ENCODE data around the gene TMA7B. TPM values are rescaled to one million over a fixed set of nuclear protein-coding genes. Genes with fewer than 3 reads are reported as not detected.

TMA7B gene
- total RNA-seq, 6 experiments from 2014 or later: not detected

- H3K36me3 Mint-ChIP-seq (ENCODE audit: low read depth): no peaks in the 10 kb centered on the region
- H3K4me1 Mint-ChIP-seq (ENCODE audit: low read depth): no peaks in the 10 kb centered on the region
- H3K9me3 Mint-ChIP-seq: no peaks in the 10 kb centered on the region
Measured at GRCh38 chr22:39927544-39927943, 32.7 kb upstream of the TMA7B start.

GRCh38 chr22:39928536-39929520 is 31.4 kb upstream of the TMA7B start:
- Mint-ChIP-seq H3K4me3 (no peak overlapping the region), H3K27me3 (ENCODE audit: insufficient read depth) (peaks cover 39% of the 10 kb centered on the region), H3K9me3 (no peaks in the 10 kb centered on the region)

More at GRCh38 chr22:39927544-39927943, 32.7 kb upstream of the TMA7B start:
- no peak overlapping the region for H3K27ac Mint-ChIP-seq
- H3K27me3 Mint-ChIP-seq (ENCODE audit: insufficient read depth): peaks cover 38% of the 10 kb centered on the region
- TF ChIP-seq CTCF (IDR thresholded peaks at IDR 0.05): no peak
- no peak overlapping the region for H3K4me3 Mint-ChIP-seq
- no peak for DNase-seq

GRCh38 chr22:39931251-39931650 is 28.9 kb upstream of the TMA7B start:
- Mint-ChIP-seq H3K4me3 (no peak overlapping the region), H3K36me3 (ENCODE audit: low read depth) (no peaks in the 10 kb centered on the region), H3K27me3 (ENCODE audit: insufficient read depth) (peaks cover 35% of the 10 kb centered on the region), H3K4me1 (ENCODE audit: low read depth) (no peaks in the 10 kb centered on the region), H3K9me3 (no peaks in the 10 kb centered on the region), H3K27ac (no peak overlapping the region)
- no peak for DNase-seq
- TF ChIP-seq CTCF (IDR thresholded peaks at IDR 0.05): no peak

More at GRCh38 chr22:39928536-39929520, 31.4 kb upstream of the TMA7B start:
- no peak overlapping the region for H3K27ac Mint-ChIP-seq
- no peak for TF ChIP-seq CTCF (IDR thresholded peaks at IDR 0.05)
- DNase-seq: no peak
- H3K36me3 Mint-ChIP-seq (ENCODE audit: low read depth): no peaks in the 10 kb centered on the region
- H3K4me1 Mint-ChIP-seq (ENCODE audit: low read depth): no peaks in the 10 kb centered on the region

GRCh38 chr22:39932166-39932565 is 28.0 kb upstream of the TMA7B start:
- Mint-ChIP-seq H3K9me3 (no peaks in the 10 kb centered on the region), H3K36me3 (ENCODE audit: low read depth) (no peaks in the 10 kb centered on the region), H3K4me1 (ENCODE audit: low read depth) (no peaks in the 10 kb centered on the region), H3K27me3 (ENCODE audit: insufficient read depth) (peaks cover 37% of the 10 kb centered on the region), H3K4me3 (no peak overlapping the region), H3K27ac (no peak overlapping the region)
- no peak for TF ChIP-seq CTCF (IDR thresholded peaks at IDR 0.05)
- DNase-seq: no peak

GRCh38 chr22:39932918-39933649 is 27.1 kb upstream of the TMA7B start:
- Mint-ChIP-seq H3K27me3 (ENCODE audit: insufficient read depth) (peaks cover 40% of the 10 kb centered on the region), H3K36me3 (ENCODE audit: low read depth) (no peaks in the 10 kb centered on the region), H3K27ac (no peak overlapping the region), H3K4me3 (no peak overlapping the region), H3K9me3 (no peaks in the 10 kb centered on the region), H3K4me1 (ENCODE audit: low read depth) (no peaks in the 10 kb centered on the region)
- peak; percentile 82 for TF ChIP-seq CTCF (IDR thresholded peaks at IDR 0.05)
- peak; percentile 3 for DNase-seq
